Measurements from ENCODE around the gene EYA2. TPM values are rescaled to one million over a fixed set of nuclear protein-coding genes. Genes with fewer than 3 reads are reported as not detected.

EYA2 gene
- total RNA-seq, 2 donors from 2014 or later = 30.0 to 31.0 TPM

DNA sequence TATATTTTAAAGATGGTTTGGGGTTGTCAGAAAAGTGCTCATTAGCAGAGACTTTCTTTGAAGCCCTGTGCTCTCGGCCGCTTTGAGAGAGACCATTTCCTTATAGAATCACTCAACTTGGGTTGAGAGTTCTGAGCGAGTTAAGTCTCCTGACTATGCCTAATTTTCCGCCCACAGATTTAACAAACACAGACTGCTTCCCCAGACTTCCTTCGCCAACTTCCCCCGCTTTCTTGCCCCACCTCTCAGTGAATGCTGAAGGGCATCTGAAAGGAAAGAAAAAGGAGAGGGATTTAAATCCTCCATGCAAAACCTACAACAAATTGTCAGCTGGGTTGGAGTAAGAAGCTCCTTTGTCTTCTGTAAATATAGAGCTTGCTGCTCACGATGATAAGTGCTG is 224.0 kb downstream of the EYA2 start:
- no peaks in the 10 kb centered on the region for H3K36me3 ChIP-seq
- WGBS = 43% methylated on average over 7 of the region's 7 CpGs
- no peaks in the 10 kb centered on the region for H3K9me3 ChIP-seq
- H3K4me1 ChIP-seq (replicated peaks) = peaks cover 11% of the 10 kb centered on the region
- no peaks in the 10 kb centered on the region for H3K27me3 ChIP-seq (replicated peaks; ENCODE audit: insufficient read depth)
- no peak for DNase-seq (ENCODE audit: low spot score)
- H3K27ac ChIP-seq = peak overlapping the region; percentile 67 to 73
- intact Hi-C loops (cut with DNase I) = no loop called here
- H3K4me3 ChIP-seq = no peak overlapping the region
- TF ChIP-seq POLR2A (IDR thresholded peaks at IDR 0.05) (no peak), POLR2AphosphoS5 (IDR thresholded peaks at IDR 0.05) (no peak)
- TF ChIP-seq, protein P1, sequence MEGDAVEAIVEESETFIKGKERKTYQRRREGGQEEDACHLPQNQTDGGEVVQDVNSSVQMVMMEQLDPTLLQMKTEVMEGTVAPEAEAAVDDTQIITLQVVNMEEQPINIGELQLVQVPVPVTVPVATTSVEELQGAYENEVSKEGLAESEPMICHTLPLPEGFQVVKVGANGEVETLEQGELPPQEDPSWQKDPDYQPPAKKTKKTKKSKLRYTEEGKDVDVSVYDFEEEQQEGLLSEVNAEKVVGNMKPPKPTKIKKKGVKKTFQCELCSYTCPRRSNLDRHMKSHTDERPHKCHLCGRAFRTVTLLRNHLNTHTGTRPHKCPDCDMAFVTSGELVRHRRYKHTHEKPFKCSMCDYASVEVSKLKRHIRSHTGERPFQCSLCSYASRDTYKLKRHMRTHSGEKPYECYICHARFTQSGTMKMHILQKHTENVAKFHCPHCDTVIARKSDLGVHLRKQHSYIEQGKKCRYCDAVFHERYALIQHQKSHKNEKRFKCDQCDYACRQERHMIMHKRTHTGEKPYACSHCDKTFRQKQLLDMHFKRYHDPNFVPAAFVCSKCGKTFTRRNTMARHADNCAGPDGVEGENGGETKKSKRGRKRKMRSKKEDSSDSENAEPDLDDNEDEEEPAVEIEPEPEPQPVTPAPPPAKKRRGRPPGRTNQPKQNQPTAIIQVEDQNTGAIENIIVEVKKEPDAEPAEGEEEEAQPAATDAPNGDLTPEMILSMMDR (IDR thresholded peaks at IDR 0.05) = no peak

DNA sequence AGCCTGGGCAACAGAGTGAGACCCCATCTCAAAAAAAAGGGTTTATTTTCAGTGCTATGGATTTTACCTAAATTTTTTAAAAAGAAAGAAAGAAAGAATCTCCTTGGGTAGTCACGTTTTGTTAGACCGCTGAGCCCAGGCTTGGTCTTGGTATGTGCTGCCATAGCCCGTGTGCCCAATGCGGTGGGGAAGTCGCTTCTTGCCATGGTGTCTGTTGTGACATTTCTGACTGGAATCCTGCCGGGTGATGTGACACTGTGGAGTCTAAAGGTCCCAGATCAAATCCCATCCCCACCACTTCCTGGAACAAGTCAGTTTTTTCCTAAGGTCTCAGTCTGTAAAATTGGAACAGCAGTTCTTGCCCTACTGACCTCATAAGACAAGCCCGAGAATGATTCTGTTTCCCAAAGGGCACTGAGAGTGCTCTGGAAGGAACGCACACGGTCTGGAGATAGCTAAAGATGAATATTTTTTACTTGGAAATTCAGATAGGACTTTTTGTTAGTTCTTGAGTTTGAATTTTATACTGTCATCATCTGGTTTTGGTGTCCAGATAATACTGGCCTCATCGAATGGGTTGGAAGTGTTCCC is 225.8 kb downstream of the EYA2 start:
- H3K9me3 ChIP-seq = no peaks in the 10 kb centered on the region
- intact Hi-C loops (cut with DNase I) = loop anchor here (10.0 kb wide), 1 partner anchor 226 kb away; the partner anchor contains the start of gene EYA2
- no peaks in the 10 kb centered on the region for H3K27me3 ChIP-seq (replicated peaks; ENCODE audit: insufficient read depth)
- 80% methylated on average over 10 of the region's 10 CpGs for WGBS
- no peak overlapping the region for H3K27ac ChIP-seq
- DNase-seq (ENCODE audit: low spot score) = no peak
- no peak for TF ChIP-seq POLR2A (IDR thresholded peaks at IDR 0.05)
- TF ChIP-seq, protein P1 (IDR thresholded peaks at IDR 0.05) = no peak
- TF ChIP-seq POLR2AphosphoS5 (IDR thresholded peaks at IDR 0.05) = no peak
- H3K36me3 ChIP-seq = no peaks in the 10 kb centered on the region
- peaks cover 12% of the 10 kb centered on the region for H3K4me1 ChIP-seq (replicated peaks)
- H3K4me3 ChIP-seq = no peak overlapping the region

DNA sequence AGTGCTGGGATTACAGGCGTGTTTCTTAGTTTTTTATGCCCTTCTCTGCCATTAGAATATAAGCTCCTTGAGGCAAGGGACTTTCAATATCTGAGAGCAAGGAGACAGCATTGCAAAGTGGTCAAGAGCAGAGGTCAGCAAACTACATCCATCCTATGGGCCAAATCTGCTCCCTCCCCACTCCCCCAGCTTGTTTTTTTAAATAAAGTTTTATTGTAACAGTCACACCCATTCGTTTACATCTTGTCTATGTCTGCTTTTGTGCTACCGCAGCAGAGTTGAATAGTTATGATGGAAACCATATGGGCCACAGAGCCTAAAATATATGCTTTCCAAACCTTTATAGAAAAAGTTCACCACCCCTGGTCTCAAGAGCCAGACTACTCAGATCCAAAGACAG is 227.9 kb downstream of the EYA2 start:
- TF ChIP-seq, protein P1 (IDR thresholded peaks at IDR 0.05) = no peak
- no peak for TF ChIP-seq POLR2A (IDR thresholded peaks at IDR 0.05)
- TF ChIP-seq POLR2AphosphoS5 (IDR thresholded peaks at IDR 0.05) = no peak
- H3K27ac ChIP-seq = no peak overlapping the region
- H3K9me3 ChIP-seq = no peaks in the 10 kb centered on the region
- intact Hi-C loops (cut with DNase I) = loop anchor here (10.0 kb wide), 1 partner anchor 228 kb away; the partner anchor contains the start of gene EYA2
- no peak for DNase-seq (ENCODE audit: low spot score)
- no peaks in the 10 kb centered on the region for H3K36me3 ChIP-seq
- peaks cover 14% of the 10 kb centered on the region for H3K4me1 ChIP-seq (replicated peaks)
- no peak overlapping the region for H3K4me3 ChIP-seq
- 92% methylated on average over 3 of the region's 3 CpGs for WGBS
- no peaks in the 10 kb centered on the region for H3K27me3 ChIP-seq (replicated peaks; ENCODE audit: insufficient read depth)

DNA sequence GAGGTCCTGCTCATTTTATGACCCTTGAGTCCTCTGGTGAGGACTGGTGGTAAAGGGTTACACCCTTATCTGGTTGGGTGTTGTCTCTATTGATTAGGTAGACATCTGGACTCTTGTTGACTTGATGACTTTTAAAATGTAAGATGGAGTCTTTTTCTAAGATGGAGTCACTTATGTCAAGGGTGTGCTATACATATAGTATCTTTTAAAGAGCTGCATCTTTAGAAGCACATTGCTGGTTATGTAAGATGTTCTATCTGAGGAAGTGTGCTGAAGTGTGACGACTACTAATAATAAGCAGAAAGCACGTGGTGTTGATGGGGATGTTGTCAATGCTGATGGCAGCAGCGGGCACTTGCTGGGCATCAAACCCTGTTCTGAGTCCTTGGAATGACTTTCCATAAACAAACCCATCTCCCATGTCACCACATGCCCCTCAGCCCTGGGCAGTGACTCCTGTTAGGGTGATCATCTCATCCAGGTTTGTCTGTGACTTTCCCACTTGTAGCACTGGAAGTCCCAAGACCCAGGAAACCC is 229.6 kb downstream of the EYA2 start:
- intact Hi-C loops (cut with DNase I) = loop anchor here (10.0 kb wide), 1 partner anchor 229 kb away; the partner anchor contains the start of gene EYA2
- peak overlapping the region; percentile 70 to 72 for H3K27ac ChIP-seq
- WGBS = 55% methylated on average over 3 of the region's 3 CpGs
- H3K4me3 ChIP-seq = no peak overlapping the region
- H3K36me3 ChIP-seq = no peaks in the 10 kb centered on the region
- H3K9me3 ChIP-seq = no peaks in the 10 kb centered on the region
- DNase-seq (ENCODE audit: low spot score) = no peak
- TF ChIP-seq, protein P1 (IDR thresholded peaks at IDR 0.05) = no peak
- TF ChIP-seq POLR2AphosphoS5 (IDR thresholded peaks at IDR 0.05) (no peak), POLR2A (IDR thresholded peaks at IDR 0.05) (no peak)
- no peaks in the 10 kb centered on the region for H3K27me3 ChIP-seq (replicated peaks; ENCODE audit: insufficient read depth)
- H3K4me1 ChIP-seq (replicated peaks) = peaks cover 8% of the 10 kb centered on the region

DNA sequence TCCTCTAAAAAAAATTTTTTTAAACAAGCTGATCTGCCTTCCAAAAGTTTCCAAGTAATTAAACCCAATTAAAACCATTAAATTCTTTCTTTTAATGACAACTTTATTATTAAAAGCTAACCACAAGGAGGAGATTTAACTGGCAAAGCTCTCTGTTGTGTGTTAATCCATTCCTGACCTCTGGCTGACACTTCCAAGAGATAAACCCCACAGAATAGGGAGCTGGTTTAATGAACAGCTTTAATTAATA is 230.8 kb downstream of the EYA2 start:
- Histone ChIP-seq H3K4me1 (replicated peaks) (peaks cover 8% of the 10 kb centered on the region), H3K4me3 (no peak overlapping the region), H3K9me3 (no peaks in the 10 kb centered on the region), H3K27ac (peak overlapping the region; percentile 70 to 72), H3K36me3 (no peaks in the 10 kb centered on the region), H3K27me3 (replicated peaks; ENCODE audit: insufficient read depth) (no peaks in the 10 kb centered on the region)
- DNase-seq (ENCODE audit: low spot score) = no peak
- TF ChIP-seq, protein P1 (IDR thresholded peaks at IDR 0.05) = peak in 2 of 4 experiments; percentile 26 to 33
- TF ChIP-seq POLR2A (IDR thresholded peaks at IDR 0.05) = no peak
- intact Hi-C loops (cut with DNase I) = loop anchor here (10.0 kb wide), 1 partner anchor 231 kb away; the partner anchor contains the start of gene EYA2

Measured in prostate gland (tissue), 2 donors.